Neural cell (in vitro differentiated cells): ENCODE measurements around the gene PALMD. TPM values are rescaled to one million over a fixed set of nuclear protein-coding genes. Genes with fewer than 3 reads are reported as not detected.

Experiments used
- H2AFZ ChIP-seq: fragments of 200-600, 300-800 bp; sonication (generic), shearing (Covaris generic); 2 replicates; pipeline ENCODE4 v1.6.0; 2014; ENCODE audit warnings: low read depth, mild to moderate bottlenecking, antibody characterized with exemption, low read length, moderate library complexity
- H3F3A ChIP-seq: fragments of 200-600 bp; shearing (Covaris generic); 2 replicates; pipeline ENCODE4 v1.6.1; 2016; ENCODE audit warnings: mild to moderate bottlenecking, moderate library complexity, mixed read lengths, antibody characterized with exemption, low read length; ENCODE audit not compliant: insufficient read depth, poor library complexity, severe bottlenecking
- H3K27ac ChIP-seq: fragments of 200-600, 300-800 bp; sonication (generic), shearing (Covaris generic); 2 replicates; pipeline ENCODE4 v1.5.1; 2014; ENCODE audit warnings: mild to moderate bottlenecking, low read length, moderate library complexity
- H3K27me3 ChIP-seq: fragments of 300-800, 200-600 bp; sonication (generic), shearing (Covaris generic); 2 replicates; pipeline ENCODE4 v1.6.0; 2014; ENCODE audit warnings: mild to moderate bottlenecking, low read depth, low read length, moderate library complexity; ENCODE audit not compliant: insufficient read depth
- H3K36me3 ChIP-seq: fragments of 300-800, 200-600 bp; sonication (generic), shearing (Covaris generic); 2 replicates; pipeline ENCODE4 v1.5.1; 2014; ENCODE audit warnings: mild to moderate bottlenecking, antibody characterized with exemption, low read length, moderate library complexity; ENCODE audit not compliant: insufficient read depth
- H3K4me2 ChIP-seq: fragments of 300-800, 200-600 bp; sonication (generic), shearing (Covaris generic); 2 replicates; pipeline ENCODE4 v1.6.0; 2014; ENCODE audit warnings: mild to moderate bottlenecking, low read length
- H3K4me3 ChIP-seq: fragments of 300-800, 200-600 bp; sonication (generic), shearing (Covaris generic); 2 replicates; pipeline ENCODE4 v1.5.1; 2014; ENCODE audit warnings: mild to moderate bottlenecking, low read length, moderate library complexity
- H3K79me2 ChIP-seq: fragments of 200-600 bp; shearing (Covaris generic); replicated peaks from 2 replicates; pipeline ENCODE4 v1.6.0; 2014; ENCODE audit warnings: mild to moderate bottlenecking, low read length, moderate library complexity; ENCODE audit not compliant: insufficient read depth
- H3K9ac ChIP-seq: fragments of 300-800, 200-600 bp; sonication (generic), shearing (Covaris generic); 2 replicates; pipeline ENCODE4 v1.6.1; 2016; ENCODE audit warnings: mild to moderate bottlenecking, low read length, mixed read lengths
- H3K9me2 ChIP-seq: fragments of 200-600 bp; shearing (Covaris generic); 2 replicates; pipeline ENCODE4 v1.6.1; 2016; ENCODE audit warnings: mild to moderate bottlenecking, low read length, mixed read lengths; ENCODE audit not compliant: insufficient read depth
- H3K9me3 ChIP-seq: fragments of 200-600, 300-800 bp; sonication (generic), shearing (Covaris generic); 2 replicates; pipeline ENCODE4 v1.6.1; 2016; ENCODE audit warnings: mild to moderate bottlenecking, mixed run types, low read length, moderate library complexity, mixed read lengths
- H4K20me1 ChIP-seq: fragments of 200-600 bp; shearing (Covaris generic); 2 replicates; pipeline ENCODE4 v1.6.1; 2016; ENCODE audit warnings: mild to moderate bottlenecking, mixed run types; ENCODE audit not compliant: insufficient read depth
- EP300 ChIP-seq: fragments of 450-650 bp; conservative IDR thresholded peaks from 2 replicates; pipeline ENCODE4 v1.6.1; 2014; ENCODE audit warnings: antibody characterized with exemption, mild to moderate bottlenecking, moderate library complexity; ENCODE audit not compliant: poor library complexity, severe bottlenecking
- EZH2 ChIP-seq: fragments of 200-600, 300-800 bp; shearing (Covaris generic), sonication (generic); IDR thresholded peaks from 2 replicates; pipeline ENCODE4 v1.6.1; 2014; ENCODE audit warnings: antibody characterized with exemption, low read length, borderline replicate concordance, mild to moderate bottlenecking; ENCODE audit not compliant: insufficient read depth, poor library complexity, severe bottlenecking
- MXI1 ChIP-seq: fragments of 450-650 bp; conservative IDR thresholded peaks from 2 replicates; pipeline ENCODE4 v1.6.1; 2014; ENCODE audit warnings: antibody characterized with exemption, mild to moderate bottlenecking; ENCODE audit not compliant: poor library complexity, severe bottlenecking
- POLR2AphosphoS5 ChIP-seq: IDR thresholded peaks from 2 replicates; pipeline ENCODE4 v1.6.1; 2012
- RAD21 ChIP-seq: fragments of 450-650 bp; conservative IDR thresholded peaks from 2 replicates; pipeline ENCODE4 v1.6.1; 2014; ENCODE audit warnings: antibody characterized with exemption, mild to moderate bottlenecking, moderate library complexity
- SMC3 ChIP-seq: fragments of 450-650 bp; conservative IDR thresholded peaks from 2 replicates; pipeline ENCODE4 v1.6.1; 2014; ENCODE audit warnings: antibody characterized with exemption, mild to moderate bottlenecking, moderate library complexity; ENCODE audit not compliant: poor library complexity
- TAF1 ChIP-seq: IDR thresholded peaks from 2 replicates; pipeline ENCODE4 v1.6.1; 2012; ENCODE audit warnings: low read depth
- polyA plus RNA-seq: library from polyadenylated mRNA; depleted of rRNA; stranded (reverse); fragments of >200 nt; gene quantifications from 2 replicates; pipeline ENCODE4 v1.2.3, GENCODE V29; 2014
- TF ChIP-seq, protein P1 (sequence below): IDR thresholded peaks from 2 replicates; pipeline ENCODE4 v1.6.1; 2012; ENCODE audit warnings: borderline replicate concordance
- TF ChIP-seq, protein P2 (sequence below): fragments of 450-650 bp; IDR thresholded peaks from 2 replicates; pipeline ENCODE4 v1.5.1; 2014; ENCODE audit warnings: antibody characterized with exemption, mild to moderate bottlenecking, moderate library complexity; ENCODE audit not compliant: poor library complexity, severe bottlenecking

The PALMD gene
- polyA plus RNA-seq, 1 donor from 2014 or later: 19.4 TPM

DNA sequence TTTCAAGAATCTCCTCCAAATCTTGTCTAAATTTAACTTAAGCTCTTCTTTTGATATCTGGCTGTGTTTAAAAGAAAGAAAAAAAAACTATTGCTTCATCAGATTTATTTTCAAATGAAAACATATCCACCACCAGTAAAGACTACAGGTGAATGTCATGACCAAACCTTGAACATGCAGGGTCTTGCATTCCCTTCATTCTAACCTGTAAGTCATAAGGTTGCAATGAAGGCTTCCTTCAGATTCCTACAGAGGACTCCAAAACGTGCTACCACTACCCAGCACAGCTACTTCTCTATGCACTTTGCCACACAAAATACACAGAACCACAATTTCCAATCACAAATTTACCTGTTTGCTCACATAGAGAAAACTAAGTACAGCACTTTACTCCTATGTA lies 94.2 kb downstream of the PALMD start:
- H3K27ac ChIP-seq: no peak overlapping the region

More for the DNA sequence above, 94.2 kb downstream of the PALMD start:
- no peaks in the 10 kb centered on the region for H3K27me3 ChIP-seq
- H3K4me3 ChIP-seq: no peak overlapping the region
- no peak overlapping the region for H2AFZ ChIP-seq
- TF ChIP-seq POLR2AphosphoS5 (no peak), SMC3 (no peak), EP300 (no peak), RAD21 (no peak), MXI1 (no peak), TAF1 (no peak), EZH2 (no peak)
- TF ChIP-seq, protein P1, sequence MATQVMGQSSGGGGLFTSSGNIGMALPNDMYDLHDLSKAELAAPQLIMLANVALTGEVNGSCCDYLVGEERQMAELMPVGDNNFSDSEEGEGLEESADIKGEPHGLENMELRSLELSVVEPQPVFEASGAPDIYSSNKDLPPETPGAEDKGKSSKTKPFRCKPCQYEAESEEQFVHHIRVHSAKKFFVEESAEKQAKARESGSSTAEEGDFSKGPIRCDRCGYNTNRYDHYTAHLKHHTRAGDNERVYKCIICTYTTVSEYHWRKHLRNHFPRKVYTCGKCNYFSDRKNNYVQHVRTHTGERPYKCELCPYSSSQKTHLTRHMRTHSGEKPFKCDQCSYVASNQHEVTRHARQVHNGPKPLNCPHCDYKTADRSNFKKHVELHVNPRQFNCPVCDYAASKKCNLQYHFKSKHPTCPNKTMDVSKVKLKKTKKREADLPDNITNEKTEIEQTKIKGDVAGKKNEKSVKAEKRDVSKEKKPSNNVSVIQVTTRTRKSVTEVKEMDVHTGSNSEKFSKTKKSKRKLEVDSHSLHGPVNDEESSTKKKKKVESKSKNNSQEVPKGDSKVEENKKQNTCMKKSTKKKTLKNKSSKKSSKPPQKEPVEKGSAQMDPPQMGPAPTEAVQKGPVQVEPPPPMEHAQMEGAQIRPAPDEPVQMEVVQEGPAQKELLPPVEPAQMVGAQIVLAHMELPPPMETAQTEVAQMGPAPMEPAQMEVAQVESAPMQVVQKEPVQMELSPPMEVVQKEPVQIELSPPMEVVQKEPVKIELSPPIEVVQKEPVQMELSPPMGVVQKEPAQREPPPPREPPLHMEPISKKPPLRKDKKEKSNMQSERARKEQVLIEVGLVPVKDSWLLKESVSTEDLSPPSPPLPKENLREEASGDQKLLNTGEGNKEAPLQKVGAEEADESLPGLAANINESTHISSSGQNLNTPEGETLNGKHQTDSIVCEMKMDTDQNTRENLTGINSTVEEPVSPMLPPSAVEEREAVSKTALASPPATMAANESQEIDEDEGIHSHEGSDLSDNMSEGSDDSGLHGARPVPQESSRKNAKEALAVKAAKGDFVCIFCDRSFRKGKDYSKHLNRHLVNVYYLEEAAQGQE: no peak
- TF ChIP-seq, protein P2, sequence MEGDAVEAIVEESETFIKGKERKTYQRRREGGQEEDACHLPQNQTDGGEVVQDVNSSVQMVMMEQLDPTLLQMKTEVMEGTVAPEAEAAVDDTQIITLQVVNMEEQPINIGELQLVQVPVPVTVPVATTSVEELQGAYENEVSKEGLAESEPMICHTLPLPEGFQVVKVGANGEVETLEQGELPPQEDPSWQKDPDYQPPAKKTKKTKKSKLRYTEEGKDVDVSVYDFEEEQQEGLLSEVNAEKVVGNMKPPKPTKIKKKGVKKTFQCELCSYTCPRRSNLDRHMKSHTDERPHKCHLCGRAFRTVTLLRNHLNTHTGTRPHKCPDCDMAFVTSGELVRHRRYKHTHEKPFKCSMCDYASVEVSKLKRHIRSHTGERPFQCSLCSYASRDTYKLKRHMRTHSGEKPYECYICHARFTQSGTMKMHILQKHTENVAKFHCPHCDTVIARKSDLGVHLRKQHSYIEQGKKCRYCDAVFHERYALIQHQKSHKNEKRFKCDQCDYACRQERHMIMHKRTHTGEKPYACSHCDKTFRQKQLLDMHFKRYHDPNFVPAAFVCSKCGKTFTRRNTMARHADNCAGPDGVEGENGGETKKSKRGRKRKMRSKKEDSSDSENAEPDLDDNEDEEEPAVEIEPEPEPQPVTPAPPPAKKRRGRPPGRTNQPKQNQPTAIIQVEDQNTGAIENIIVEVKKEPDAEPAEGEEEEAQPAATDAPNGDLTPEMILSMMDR: no peak
- H3K36me3 ChIP-seq: no peaks in the 10 kb centered on the region
- no peaks in the 10 kb centered on the region for H3K9me3 ChIP-seq
- H4K20me1 ChIP-seq: no peaks in the 10 kb centered on the region
- H3K4me2 ChIP-seq: no peak overlapping the region
- H3K79me2 ChIP-seq: no peaks in the 10 kb centered on the region
- H3F3A ChIP-seq: no peaks in the 10 kb centered on the region
- no peak overlapping the region for H3K9ac ChIP-seq
- H3K9me2 ChIP-seq: no peaks in the 10 kb centered on the region

Other genes starting within 250 kb of the PALMD start
- gene FRRS1, start 120.5 kb downstream of the PALMD start, polyA plus RNA-seq: 5.0 TPM in 1 of 2 replicates, not detected in the other
- gene AGL, start 204.2 kb downstream of the PALMD start, polyA plus RNA-seq: 16.5 and 17.7 TPM in 2 replicates